ENCODE data around the gene TTLL13.
A peak's percentile ranks its signal among the peaks of the same experiment; 100 is the strongest.
"Not testable (repeated sequence)": the region's sequence is repeated elsewhere in the genome, so short reads cannot be mapped to it uniquely, and the experiment has no call there.

Gene TTLL13

DNA sequence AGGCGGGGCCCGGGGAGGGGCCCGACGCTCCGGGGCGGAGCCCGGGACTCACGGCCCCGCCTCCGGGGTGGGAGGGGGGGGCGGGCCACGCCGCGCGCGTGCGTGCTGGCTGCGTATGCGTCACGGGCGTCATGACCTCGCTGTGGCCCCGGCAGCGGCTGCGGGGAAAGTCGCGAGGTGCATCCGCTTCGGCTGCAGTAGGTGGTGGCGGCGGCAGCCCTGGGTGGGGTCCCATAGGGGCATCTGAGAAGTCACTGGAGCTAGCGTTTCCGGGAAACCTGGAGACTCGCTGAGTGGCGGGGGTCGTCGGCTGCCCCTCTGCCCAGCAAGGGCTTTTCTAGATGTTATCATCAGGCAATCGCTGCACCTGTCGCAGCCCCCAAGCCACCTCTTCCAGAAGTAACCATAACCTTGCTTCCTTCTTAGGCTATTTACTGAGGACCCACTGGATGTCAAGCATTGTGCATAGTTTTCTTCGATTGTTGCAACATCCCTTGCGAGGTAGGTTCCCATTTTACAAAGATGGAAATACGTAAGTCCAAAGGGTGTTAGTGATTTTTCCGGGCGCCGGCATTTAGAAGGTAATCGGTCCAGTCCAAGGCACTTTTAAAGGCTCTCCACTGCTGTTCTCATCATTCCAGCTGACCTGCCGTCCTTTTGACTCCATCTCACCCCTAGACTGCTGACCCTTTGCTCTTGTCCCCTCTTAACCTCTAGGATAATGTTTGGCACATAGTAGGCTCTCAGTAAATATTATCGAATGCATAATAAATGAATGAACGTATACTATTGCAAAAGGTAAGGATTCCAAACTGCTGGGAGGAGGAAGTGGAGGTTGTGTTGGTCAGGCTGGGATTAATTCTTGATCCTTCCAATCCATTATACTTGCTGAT is 15.0 kb upstream of the TTLL13 start, which contains the start of gene GDPGP1:
TSS of gene GDPGP1 (plus strand) at position 114 of the 893 bp plus-strand sequence. CDS start 6,700 bp downstream, outside the sequence.
- DNase-seq (ENCODE audit: low read depth in 1 of 2, low spot score in 1 of 2), result no peak

DNA sequence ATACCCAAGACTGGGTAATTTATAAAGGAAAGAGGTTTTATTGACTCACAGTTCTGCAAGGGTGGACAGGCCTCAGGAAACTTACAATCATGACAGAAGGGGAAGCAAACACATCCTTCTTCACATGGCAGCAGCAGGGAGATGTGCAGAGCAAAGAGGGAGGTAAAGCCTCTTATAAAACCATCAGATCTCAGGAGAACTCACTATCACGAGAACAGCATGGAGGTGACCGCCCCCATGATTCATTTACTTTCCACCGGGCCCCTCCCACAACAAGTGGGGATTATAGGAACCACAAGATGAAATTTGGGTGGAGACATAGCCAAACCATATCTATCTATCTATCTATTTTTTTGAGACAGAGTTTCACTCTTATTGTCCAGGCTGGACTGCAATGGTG is 10.0 kb upstream of the TTLL13 start:
- DNase-seq (ENCODE audit: low read depth in 1 of 2, low spot score in 1 of 2), result no peak

GRCh38 chr15:90240856-90241255 is 8.5 kb upstream of the TTLL13 start:
- DNase-seq (ENCODE audit: low read depth in 1 of 2, low spot score in 1 of 2), result no peak

DNA sequence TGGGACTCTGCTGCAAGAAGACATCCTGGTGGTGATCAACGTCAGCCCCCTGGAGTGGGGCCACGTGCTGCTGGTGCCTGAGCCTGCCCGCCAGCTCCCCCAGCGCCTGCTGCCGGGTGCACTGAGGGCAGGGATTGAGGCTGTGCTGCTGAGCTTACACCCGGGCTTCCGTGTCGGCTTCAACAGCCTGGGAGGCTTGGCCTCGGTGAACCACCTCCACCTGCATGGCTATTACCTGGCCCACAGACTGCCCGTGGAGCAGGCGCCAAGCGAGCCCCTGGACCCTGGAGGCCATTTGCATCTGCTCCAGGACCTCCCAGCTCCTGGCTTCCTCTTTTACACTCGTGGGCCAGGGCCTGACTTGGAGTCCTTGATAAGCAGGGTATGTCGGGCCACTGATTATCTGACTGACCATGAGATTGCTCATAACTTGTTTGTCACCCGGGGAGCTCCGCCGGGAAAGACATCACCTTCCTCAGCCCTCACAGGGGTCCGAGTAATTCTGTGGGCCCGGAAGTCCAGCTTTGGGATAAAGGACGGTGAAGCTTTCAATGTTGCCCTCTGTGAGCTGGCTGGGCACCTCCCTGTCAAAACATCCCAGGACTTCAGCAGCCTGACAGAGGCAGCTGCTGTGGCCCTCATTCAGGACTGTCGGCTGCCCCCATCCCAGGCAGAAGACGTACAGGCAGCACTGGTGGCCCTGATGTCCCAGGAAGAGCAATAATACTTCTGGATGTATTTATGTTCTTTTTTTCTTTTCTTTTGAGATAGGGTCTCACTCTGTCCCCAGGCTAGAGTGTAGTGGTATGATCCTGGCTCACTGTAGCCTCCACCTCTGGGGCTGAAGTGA is 7.8 kb upstream of the TTLL13 start:
- no peak for DNase-seq (ENCODE audit: low read depth in 1 of 2, low spot score in 1 of 2)

GRCh38 chr15:90243943-90244639 is 5.3 kb upstream of the TTLL13 start:
- DNase-seq (ENCODE audit: low read depth in 1 of 2, low spot score in 1 of 2), result no peak

GRCh38 chr15:90248789-90249202 is 560 bp upstream of the TTLL13 start:
- no peak for DNase-seq (ENCODE audit: low read depth in 1 of 2, low spot score in 1 of 2)

DNA sequence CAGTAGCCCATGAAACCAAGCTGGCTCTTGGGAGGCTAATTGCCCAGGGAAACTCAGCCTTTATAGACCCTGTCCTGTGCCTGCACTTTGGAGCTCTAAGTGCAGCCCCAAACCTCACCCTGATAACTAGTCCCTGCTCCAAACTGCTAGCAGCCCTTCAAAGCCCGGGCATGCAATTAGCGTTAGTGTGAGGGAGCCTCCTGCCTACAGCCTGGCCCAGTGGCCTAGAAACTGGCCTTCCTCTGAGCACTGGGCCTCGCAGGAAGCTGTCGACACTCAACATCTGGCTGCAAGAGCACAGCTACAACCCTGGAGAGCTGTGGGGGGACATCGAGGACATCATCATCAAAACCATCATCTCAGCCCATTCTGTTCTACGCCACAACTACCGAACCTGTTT is 8.4 kb downstream of the TTLL13 start:
- no peak for DNase-seq (ENCODE audit: low read depth in 1 of 2, low spot score in 1 of 2)

GRCh38 chr15:90259524-90259923 is 10.2 kb downstream of the TTLL13 start:
- DNase-seq (ENCODE audit: low read depth in 1 of 2, low spot score in 1 of 2), result no peak

DNA sequence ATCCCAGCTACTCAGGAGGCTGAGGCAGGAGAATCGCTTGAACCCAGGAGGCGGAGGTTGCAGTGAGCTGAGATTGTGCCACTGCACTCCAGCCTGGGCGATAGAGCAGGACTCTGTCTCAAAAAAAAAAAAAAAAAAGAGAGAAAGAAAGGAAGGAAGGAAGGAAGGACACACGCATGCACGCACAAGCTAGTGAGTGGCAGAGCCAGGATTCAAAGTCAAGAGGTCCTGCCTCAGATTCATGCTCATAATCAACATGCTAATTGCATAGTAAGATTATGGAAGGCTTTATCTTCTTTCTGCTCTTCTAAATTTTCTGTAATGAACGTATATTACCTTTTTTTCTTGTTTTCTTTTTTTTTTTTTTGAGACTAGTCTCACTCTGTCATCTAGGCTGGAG is 11.4 kb downstream of the TTLL13 start:
- DNase-seq (ENCODE audit: low read depth in 1 of 2, low spot score in 1 of 2), result not testable (repeated sequence)

GRCh38 chr15:90261811-90262210 is 12.5 kb downstream of the TTLL13 start:
- no peak for DNase-seq (ENCODE audit: low read depth in 1 of 2, low spot score in 1 of 2)

DNA sequence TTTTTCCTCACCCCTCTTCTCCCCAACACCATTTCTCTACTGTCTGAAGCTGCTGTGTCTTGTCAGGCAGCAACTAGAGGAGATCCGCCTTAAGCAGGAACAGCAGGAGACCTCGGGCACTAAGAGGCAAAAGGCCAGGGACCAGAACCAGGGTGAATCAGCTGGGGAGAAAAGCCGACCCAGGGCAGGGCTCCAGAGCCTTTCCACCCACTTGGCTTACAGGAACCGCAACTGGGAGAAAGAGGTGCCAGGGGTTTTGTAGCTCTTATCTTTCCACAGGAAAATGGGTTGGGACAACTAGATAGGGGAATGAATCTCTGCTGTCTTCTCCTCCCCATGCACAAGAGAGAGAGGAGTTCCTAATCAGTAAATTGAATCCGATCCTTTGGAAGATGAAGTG is 13.1 kb downstream of the TTLL13 start:
- DNase-seq (ENCODE audit: low read depth in 1 of 2, low spot score in 1 of 2), result no peak

DNA sequence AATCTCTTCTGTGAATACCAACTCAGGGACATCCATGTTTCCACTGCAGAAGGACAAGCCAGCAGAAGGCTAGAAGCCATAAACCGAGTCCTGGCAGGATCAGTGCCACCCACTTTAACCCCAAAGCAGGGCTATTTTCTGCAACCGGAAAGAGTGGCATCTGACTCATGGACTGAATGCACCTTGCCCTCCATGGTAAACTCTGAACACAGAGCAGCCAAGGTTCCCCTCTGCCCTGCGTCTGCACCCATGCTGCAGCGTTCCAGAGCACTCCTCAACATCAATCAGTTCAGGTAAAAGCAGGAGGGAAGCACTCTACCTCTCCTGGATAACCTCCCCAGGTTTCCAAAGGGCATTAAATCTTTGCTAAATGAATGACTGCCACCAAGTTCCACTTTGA is 15.3 kb downstream of the TTLL13 start:
- peak in 1 of 2 donors; percentile 17 for DNase-seq (ENCODE audit: low read depth in 1 of 2, low spot score in 1 of 2)

GRCh38 chr15:90265271-90266060 is 16.1 kb downstream of the TTLL13 start, which contains the start of gene NGRN:
NGRN (plus strand) TSS chr15:90265672; CDS start chr15:90265713, 41 bp downstream.
- peak; percentile 87 to 89 for DNase-seq (ENCODE audit: low read depth in 1 of 2, low spot score in 1 of 2)

DNA sequence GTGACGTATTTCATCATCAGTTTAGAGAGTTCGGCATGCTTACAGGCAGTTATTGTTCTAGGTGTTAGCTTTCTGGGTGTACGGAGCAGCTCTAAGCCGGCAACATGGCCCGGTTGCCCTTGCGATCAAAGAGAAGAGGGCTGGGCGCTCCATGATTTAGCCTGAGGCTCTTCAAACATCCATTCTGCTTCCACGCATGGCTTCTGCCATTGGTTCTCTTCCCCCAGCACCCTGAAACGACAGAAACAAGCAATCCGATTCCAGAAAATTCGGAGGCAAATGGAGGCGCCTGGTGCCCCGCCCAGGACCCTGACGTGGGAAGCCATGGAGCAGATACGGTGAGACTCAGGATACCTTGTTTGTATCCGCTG is 16.7 kb downstream of the TTLL13 start:
- DNase-seq (ENCODE audit: low read depth in 1 of 2, low spot score in 1 of 2), result peak in 1 of 2 donors; percentile 37

DNA sequence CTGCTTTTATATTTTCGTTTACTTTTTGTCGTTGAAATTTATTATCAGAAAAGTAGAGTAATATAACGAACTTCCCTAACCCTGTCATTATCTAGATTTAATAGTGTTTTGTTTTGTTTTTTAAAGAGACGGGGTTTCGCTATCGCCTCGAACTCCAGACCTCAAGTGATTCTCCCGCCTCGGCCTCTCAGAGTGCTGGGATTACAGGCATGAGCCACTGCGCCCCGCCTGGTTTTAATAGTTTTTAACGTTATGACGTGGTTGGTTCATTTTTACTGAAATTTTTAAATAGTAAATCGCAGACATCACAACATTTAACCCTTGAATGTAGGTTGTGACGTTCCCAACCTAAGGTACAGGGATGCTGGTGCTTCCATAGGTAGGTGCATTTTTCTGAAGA is 17.1 kb downstream of the TTLL13 start:
- DNase-seq (ENCODE audit: low read depth in 1 of 2, low spot score in 1 of 2), result no peak

- DNase-seq (ENCODE audit: low read depth in 1 of 2, low spot score in 1 of 2), result no peak
Measured at GRCh38 chr15:90268415-90268814, 19.1 kb downstream of the TTLL13 start.

DNA sequence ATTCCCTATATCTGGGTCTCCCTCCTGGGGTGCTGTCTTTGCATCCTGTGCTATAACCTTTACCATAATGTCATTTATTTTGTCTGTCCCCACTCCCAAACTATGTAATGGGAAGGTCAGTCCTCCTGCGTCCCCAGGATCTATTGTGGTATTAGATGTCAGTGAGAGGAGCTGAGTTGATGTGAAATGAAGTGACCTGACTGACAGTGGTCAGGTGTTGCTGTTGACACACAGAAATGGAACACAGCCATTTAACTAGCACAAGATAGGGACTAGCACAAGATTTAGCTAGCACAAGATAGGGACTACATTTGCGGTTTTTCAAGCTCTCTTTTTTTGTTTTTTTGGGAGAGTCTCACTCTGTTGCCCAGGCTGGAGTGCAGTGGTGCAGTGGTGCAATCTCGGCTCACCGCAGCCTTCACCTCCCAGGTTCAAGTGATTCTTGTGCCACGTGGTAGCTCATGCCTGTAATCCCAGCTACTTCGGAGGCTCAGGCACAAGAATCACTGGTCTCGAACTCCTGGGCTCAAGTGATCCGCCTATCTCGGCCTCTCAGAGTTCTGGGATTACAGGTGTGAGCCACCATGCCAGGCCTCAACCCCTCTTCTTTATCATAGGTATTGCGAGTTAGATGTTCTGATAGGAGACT is 21.3 kb downstream of the TTLL13 start:
- DNase-seq (ENCODE audit: low read depth in 1 of 2, low spot score in 1 of 2), result no peak

- DNase-seq (ENCODE audit: low read depth in 1 of 2, low spot score in 1 of 2), result no peak
Measured at GRCh38 chr15:90271459-90272166, 22.3 kb downstream of the TTLL13 start.

- not testable (repeated sequence) for DNase-seq (ENCODE audit: low read depth in 1 of 2, low spot score in 1 of 2)
Measured at GRCh38 chr15:90278467-90278866, 29.1 kb downstream of the TTLL13 start.
